Ascending aorta (tissue), 2 donors: Measurements from ENCODE around the gene TNS4. TPM values are rescaled to one million over a fixed set of nuclear protein-coding genes. Genes with fewer than 3 reads are reported as not detected.

Experiments
- DNase-seq, 2 donors: peaks; one replicate each; pipeline ENCODE4 v3.0.0-alpha.2; 2019; ENCODE audit warnings: low spot score in 2 of 2
- H3K27ac ChIP-seq, 2 donors: fragments of 200-600 bp; sonication (generic); one replicate each; pipeline ENCODE4 v1.5.1; 2016 to 2017; ENCODE audit warnings: mild to moderate bottlenecking in 1 of 2
- H3K27me3 ChIP-seq: fragments of 200-600 bp; sonication (generic); one replicate; pipeline ENCODE4 v1.5.1; 2017
- H3K36me3 ChIP-seq, 2 donors: fragments of 200-600 bp; sonication (generic); one replicate each; pipeline ENCODE4 v1.5.1; 2016
- H3K4me1 ChIP-seq, 2 donors: fragments of 200-600 bp; sonication (generic); one replicate each; pipeline ENCODE4 v1.5.1; 2016 to 2017; ENCODE audit warnings: mild to moderate bottlenecking in 1 of 2
- H3K4me3 ChIP-seq, 2 donors: fragments of 200-600 bp; sonication (generic); one replicate each; pipeline ENCODE4 v1.5.1; 2016 to 2017; ENCODE audit warnings: mild to moderate bottlenecking in 1 of 2
- H3K9me3 ChIP-seq, 2 donors: fragments of 200-600 bp; sonication (generic); one replicate each; pipeline ENCODE4 v1.5.1; 2016
- intact Hi-C: fragments of 100-400 bp; cut with DNase I; formaldehyde crosslinking; loops from one replicate; pipeline ENCODE4 v1.15.1; 2023
- total RNA-seq: library from RNA; depleted of rRNA; stranded (reverse); fragments of >200 nt; gene quantifications from one replicate; pipeline ENCODE4 v1.1.0, GENCODE V29; 2016
- TF ChIP-seq, protein P1 (sequence below), 3 experiments: fragments of 200-600 bp in 2 of 3; fragments of 450-650 bp in 1 of 3; sonication (generic) in 2 of 3; IDR thresholded peaks; one replicate each; pipeline ENCODE4 v1.5.1; 2016 to 2019; ENCODE audit warnings: antibody characterized with exemption in 3 of 3, mild to moderate bottlenecking in 1 of 3, moderate library complexity in 1 of 3

The TNS4 gene
- total RNA-seq, 1 donor from 2014 or later: not detected

DNA sequence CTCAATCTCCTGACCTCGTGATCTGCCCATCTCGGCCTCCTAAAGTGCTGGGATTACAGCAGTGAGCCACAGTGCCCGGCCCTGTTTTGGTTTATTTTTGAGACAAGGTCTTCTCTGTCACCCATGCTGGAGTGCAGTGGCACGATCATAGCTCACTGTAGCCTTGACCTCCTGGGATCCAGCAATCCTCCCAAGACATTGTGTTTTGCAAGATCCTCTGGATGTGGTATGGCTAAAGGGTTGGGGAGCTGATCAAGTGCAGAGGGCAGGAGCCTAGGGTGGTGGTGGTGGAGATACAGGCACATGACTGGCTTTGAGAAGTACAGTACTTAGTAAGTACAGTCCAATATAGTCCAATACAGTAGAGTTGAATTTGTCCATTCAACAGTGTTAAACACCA, 16.6 kb upstream of the TNS4 start:
- Histone ChIP-seq H3K4me3 (no peak overlapping the region), H3K9me3 (no peaks in the 10 kb centered on the region), H3K4me1 (no peaks in the 10 kb centered on the region), H3K27me3 (no peaks in the 10 kb centered on the region), H3K27ac (no peak overlapping the region), H3K36me3 (no peaks in the 10 kb centered on the region)
- TF ChIP-seq, protein P1, sequence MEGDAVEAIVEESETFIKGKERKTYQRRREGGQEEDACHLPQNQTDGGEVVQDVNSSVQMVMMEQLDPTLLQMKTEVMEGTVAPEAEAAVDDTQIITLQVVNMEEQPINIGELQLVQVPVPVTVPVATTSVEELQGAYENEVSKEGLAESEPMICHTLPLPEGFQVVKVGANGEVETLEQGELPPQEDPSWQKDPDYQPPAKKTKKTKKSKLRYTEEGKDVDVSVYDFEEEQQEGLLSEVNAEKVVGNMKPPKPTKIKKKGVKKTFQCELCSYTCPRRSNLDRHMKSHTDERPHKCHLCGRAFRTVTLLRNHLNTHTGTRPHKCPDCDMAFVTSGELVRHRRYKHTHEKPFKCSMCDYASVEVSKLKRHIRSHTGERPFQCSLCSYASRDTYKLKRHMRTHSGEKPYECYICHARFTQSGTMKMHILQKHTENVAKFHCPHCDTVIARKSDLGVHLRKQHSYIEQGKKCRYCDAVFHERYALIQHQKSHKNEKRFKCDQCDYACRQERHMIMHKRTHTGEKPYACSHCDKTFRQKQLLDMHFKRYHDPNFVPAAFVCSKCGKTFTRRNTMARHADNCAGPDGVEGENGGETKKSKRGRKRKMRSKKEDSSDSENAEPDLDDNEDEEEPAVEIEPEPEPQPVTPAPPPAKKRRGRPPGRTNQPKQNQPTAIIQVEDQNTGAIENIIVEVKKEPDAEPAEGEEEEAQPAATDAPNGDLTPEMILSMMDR (IDR thresholded peaks at IDR 0.05): no peak
- DNase-seq: no peak
- intact Hi-C loops: no loop called here

DNA sequence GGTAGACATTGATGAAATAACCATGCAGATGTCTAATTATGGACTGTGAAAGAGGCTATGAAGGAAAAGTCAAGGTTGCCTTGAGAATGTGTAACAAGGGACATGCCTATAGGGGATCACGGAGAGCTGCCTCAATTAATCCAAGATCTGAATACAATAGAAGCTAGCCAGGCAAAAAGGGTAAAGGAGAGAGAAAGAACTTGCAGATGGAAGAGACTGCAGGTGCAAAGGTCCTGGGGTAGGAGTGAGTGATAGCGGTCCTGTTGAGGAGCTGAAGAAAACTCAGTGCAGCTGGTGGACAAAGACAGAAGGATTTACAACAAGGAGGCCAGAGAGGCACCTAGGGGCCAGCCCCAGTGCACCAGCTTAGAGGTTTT, 15.9 kb upstream of the TNS4 start:
- TF ChIP-seq, protein P1 (IDR thresholded peaks at IDR 0.05): no peak
- peak in 1 of 2 donors; percentile 24 for DNase-seq
- no peaks in the 10 kb centered on the region for H3K4me1 ChIP-seq
- intact Hi-C loops: no loop called here
- H3K4me3 ChIP-seq: no peak overlapping the region
- no peak overlapping the region for H3K27ac ChIP-seq
- H3K27me3 ChIP-seq: no peaks in the 10 kb centered on the region
- H3K9me3 ChIP-seq: no peaks in the 10 kb centered on the region
- no peaks in the 10 kb centered on the region for H3K36me3 ChIP-seq

DNA sequence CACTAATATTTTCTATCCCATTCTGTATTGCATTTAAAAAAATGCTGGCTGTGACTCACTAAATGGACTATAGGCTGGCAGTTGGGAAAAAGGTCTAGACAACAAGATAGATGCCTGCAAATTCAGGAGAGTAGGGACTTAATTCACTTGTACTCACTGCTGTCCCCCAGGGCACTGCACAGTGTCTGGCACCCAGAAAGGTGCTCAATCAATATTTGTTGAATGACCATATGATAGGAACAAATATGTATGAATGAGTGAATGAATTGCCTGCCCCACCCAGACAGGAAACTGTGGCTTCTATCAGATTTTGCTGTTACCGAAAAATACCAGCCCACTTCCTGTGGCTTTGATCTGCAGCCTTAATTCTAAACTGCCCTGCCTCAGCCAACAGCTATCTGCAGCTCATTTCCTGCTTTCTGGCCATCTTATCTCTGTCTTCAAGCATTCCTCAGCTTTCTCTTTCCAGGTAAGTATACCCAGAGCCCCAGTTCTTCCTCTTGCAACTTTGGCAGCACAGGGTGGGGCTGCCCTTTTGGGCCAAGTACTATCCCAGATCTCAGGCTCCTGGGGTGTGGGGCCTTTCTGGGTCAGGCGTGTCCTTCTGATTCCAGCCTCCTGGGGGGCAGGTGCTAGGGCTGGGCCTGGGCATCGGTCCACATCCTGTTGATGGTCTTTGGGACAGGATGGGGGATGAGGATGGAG, 15.3 kb upstream of the TNS4 start:
- intact Hi-C loops: no loop called here
- H3K9me3 ChIP-seq: no peaks in the 10 kb centered on the region
- TF ChIP-seq, protein P1 (IDR thresholded peaks at IDR 0.05): no peak
- H3K36me3 ChIP-seq: no peaks in the 10 kb centered on the region
- H3K4me3 ChIP-seq: no peak overlapping the region
- H3K27ac ChIP-seq: no peak overlapping the region
- DNase-seq: peak in 1 of 2 donors; percentile 31
- H3K27me3 ChIP-seq: no peaks in the 10 kb centered on the region
- H3K4me1 ChIP-seq: no peaks in the 10 kb centered on the region

DNA sequence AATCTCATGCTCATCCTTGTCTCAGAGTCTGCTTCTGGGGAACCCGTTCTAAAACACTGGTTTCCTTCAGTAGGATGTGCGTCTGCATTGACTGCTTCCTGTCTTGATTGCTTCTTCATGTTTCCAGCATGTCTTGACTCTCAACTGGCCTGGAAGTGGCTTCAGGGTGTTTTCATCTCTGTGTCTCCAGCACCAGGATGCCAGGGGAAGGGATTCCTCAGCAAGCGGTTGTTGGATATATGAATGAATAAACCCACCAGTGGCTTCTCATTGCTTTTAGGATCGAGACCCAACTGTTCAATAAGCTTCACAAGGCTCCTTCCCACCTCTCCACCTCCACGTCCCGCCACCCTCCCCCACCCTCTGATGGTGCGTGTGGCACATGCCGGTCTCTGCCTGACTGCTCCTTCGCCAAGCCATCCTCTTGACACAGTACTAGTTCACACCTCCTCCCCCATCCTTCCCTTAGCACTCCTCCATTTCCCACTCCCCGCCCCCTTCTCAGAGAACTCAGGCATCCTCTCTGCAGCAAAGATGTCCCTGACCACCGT, 14.1 kb upstream of the TNS4 start:
- intact Hi-C loops: no loop called here
- TF ChIP-seq, protein P1 (IDR thresholded peaks at IDR 0.05): no peak
- H3K36me3 ChIP-seq: no peaks in the 10 kb centered on the region
- H3K27ac ChIP-seq: no peak overlapping the region
- no peak overlapping the region for H3K4me3 ChIP-seq
- no peaks in the 10 kb centered on the region for H3K9me3 ChIP-seq
- no peaks in the 10 kb centered on the region for H3K4me1 ChIP-seq
- no peaks in the 10 kb centered on the region for H3K27me3 ChIP-seq
- peak in 1 of 2 donors; percentile 45 for DNase-seq

DNA sequence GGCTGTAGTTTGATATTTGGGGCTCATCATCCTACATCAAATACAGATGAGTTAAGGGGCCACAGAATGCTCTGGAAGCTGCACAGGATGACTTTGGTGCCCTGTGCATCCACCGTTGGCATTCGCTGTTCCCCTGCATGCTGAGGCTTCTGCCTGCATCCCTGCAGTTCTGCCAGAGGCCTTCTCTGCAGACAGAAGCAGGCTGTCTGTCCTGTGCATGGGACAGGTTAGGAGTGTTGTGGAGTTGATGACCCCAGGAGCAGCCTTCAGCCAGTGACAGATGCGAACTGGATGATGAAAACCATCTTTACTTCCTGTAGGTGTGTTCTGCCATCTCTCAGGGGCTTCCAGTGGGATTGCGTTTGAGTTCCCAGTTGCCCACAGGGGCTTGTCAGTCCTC, 13.6 kb upstream of the TNS4 start:
- Histone ChIP-seq H3K4me3 (no peak overlapping the region), H3K27me3 (no peaks in the 10 kb centered on the region), H3K9me3 (no peaks in the 10 kb centered on the region), H3K27ac (no peak overlapping the region), H3K4me1 (no peaks in the 10 kb centered on the region), H3K36me3 (no peaks in the 10 kb centered on the region)
- peak in 1 of 2 donors; percentile 19 for DNase-seq
- intact Hi-C loops: no loop called here
- TF ChIP-seq, protein P1 (IDR thresholded peaks at IDR 0.05): no peak
